ENCODE results near the gene HNRNPH2. TPM values are rescaled to one million over a fixed set of nuclear protein-coding genes. Genes with fewer than 3 reads are reported as not detected.

The HNRNPH2 gene
- total and polyA plus RNA-seq, 2 experiments from 2014 or later, result 59.0 to 97.8 TPM

- TF ChIP-seq EZH2phosphoT487 (IDR thresholded peaks at IDR 0.05; ENCODE audit: insufficient read depth, low read depth) (no peak), EZH2 (IDR thresholded peaks at IDR 0.05; ENCODE audit: insufficient read depth, poor library complexity, severe bottlenecking) (no peak)
- in situ Hi-C loops (cut with MboI), result no loop called here
- H3K27me3 ChIP-seq (replicated peaks; ENCODE audit: insufficient read depth), result no peaks in the 10 kb centered on the region
- no peaks in the 10 kb centered on the region for H4K20me1 ChIP-seq (ENCODE audit: insufficient read depth)
- no peak overlapping the region for H3K9ac ChIP-seq
- WGBS, 2 experiments (ENCODE audit: low coverage in 1 of 2, low lambda C conversion rate in 2 of 2, missing lambda C conversion rate in 2 of 2), result 59 to 65% methylated on average over 6 of the region's 6 CpGs
- H2AFZ ChIP-seq, result no peak overlapping the region
- no peaks in the 10 kb centered on the region for H3K9me2 ChIP-seq (ENCODE audit: insufficient read depth)
- no peak for DNase-seq
- peaks cover 6% of the 10 kb centered on the region for H3K79me2 ChIP-seq (ENCODE audit: insufficient read depth)
- no peaks in the 10 kb centered on the region for H3K9me3 ChIP-seq (ENCODE audit: low read depth)
- no peak overlapping the region for H3K4me3 ChIP-seq
- H3K27ac ChIP-seq, result no peak overlapping the region
- H3K36me3 ChIP-seq (ENCODE audit: low read depth), result no peaks in the 10 kb centered on the region
- H3K4me2 ChIP-seq (ENCODE audit: unreplicated experiment), result no peak overlapping the region
- 0 out of 2 replicates have a peak, but pooled peaks cover 5% of the 10 kb centered on the region for H3F3A ChIP-seq (ENCODE audit: insufficient read depth)
- H3K4me1 ChIP-seq (ENCODE audit: insufficient read depth), result no peaks in the 10 kb centered on the region
Observed at GRCh38 chrX:101386542-101386885, 21.5 kb upstream of the HNRNPH2 start.

GRCh38 chrX:101388604-101389003 is 19.4 kb upstream of the HNRNPH2 start:
- WGBS, 2 experiments (ENCODE audit: low coverage in 1 of 2, low lambda C conversion rate in 2 of 2, missing lambda C conversion rate in 2 of 2), result 60 to 73% methylated on average over 3 of the region's 3 CpGs
- Histone ChIP-seq H3K27ac (no peak overlapping the region), H3K36me3 (ENCODE audit: low read depth) (peaks cover 10% of the 10 kb centered on the region; the same call in 1 of the 2 replicates), H2AFZ (no peak overlapping the region), H3K9ac (no peak overlapping the region), H3K79me2 (ENCODE audit: insufficient read depth) (peaks cover 26% of the 10 kb centered on the region), H3K27me3 (replicated peaks; ENCODE audit: insufficient read depth) (no peaks in the 10 kb centered on the region), H3K4me3 (no peak overlapping the region), H3K4me2 (ENCODE audit: unreplicated experiment) (no peak overlapping the region), H3K4me1 (ENCODE audit: insufficient read depth) (peaks cover 13% of the 10 kb centered on the region; the same call in 1 of the 2 replicates), H3K9me2 (ENCODE audit: insufficient read depth) (no peaks in the 10 kb centered on the region), H3K9me3 (ENCODE audit: low read depth) (no peaks in the 10 kb centered on the region), H3F3A (ENCODE audit: insufficient read depth) (peaks cover 24% of the 10 kb centered on the region), H4K20me1 (ENCODE audit: insufficient read depth) (no peaks in the 10 kb centered on the region)
- no peak for DNase-seq
- TF ChIP-seq EZH2phosphoT487 (IDR thresholded peaks at IDR 0.05; ENCODE audit: insufficient read depth, low read depth) (no peak), EZH2 (IDR thresholded peaks at IDR 0.05; ENCODE audit: insufficient read depth, poor library complexity, severe bottlenecking) (no peak)
- in situ Hi-C loops (cut with MboI), result no loop called here

- Histone ChIP-seq H4K20me1 (ENCODE audit: insufficient read depth) (no peaks in the 10 kb centered on the region), H3K4me2 (ENCODE audit: unreplicated experiment) (peak within 1 kb of the TSS; percentile 93), H3K9me2 (ENCODE audit: insufficient read depth) (no peaks in the 10 kb centered on the region), H2AFZ (peak within 1 kb of the TSS; percentile 99), H3K4me1 (ENCODE audit: insufficient read depth) (peaks cover 13% of the 10 kb centered on the region; the same call in 1 of the 2 replicates), H3K79me2 (ENCODE audit: insufficient read depth) (peaks cover 30% of the 10 kb centered on the region), H3K9ac (peak within 1 kb of the TSS; percentile 94), H3K9me3 (ENCODE audit: low read depth) (no peaks in the 10 kb centered on the region), H3K4me3 (peak within 1 kb of the TSS; percentile 85), H3K36me3 (ENCODE audit: low read depth) (peaks cover 13% of the 10 kb centered on the region), H3K27ac (peak within 1 kb of the TSS; percentile 73), H3F3A (ENCODE audit: insufficient read depth) (peaks cover 43% of the 10 kb centered on the region), H3K27me3 (replicated peaks; ENCODE audit: insufficient read depth) (no peaks in the 10 kb centered on the region)
- 0 to 3% methylated on average over 26 to 40 of the region's 47 CpGs for WGBS, 2 experiments (ENCODE audit: low coverage in 1 of 2, low lambda C conversion rate in 2 of 2, missing lambda C conversion rate in 2 of 2)
- peak; percentile 92 for DNase-seq
- TF ChIP-seq EZH2 (IDR thresholded peaks at IDR 0.05; ENCODE audit: insufficient read depth, poor library complexity, severe bottlenecking) (no peak), EZH2phosphoT487 (IDR thresholded peaks at IDR 0.05; ENCODE audit: insufficient read depth, low read depth) (no peak)
- in situ Hi-C loops (cut with MboI), result no loop called here
Observed at GRCh38 chrX:101390664-101391525, 17.1 kb upstream of the HNRNPH2 start, which contains the start of gene RPL36A. Gene RPL36A (plus strand): TSS chrX:101391011. CDS start chrX:101391044, 33 bp downstream.

- H3K9me2 ChIP-seq (ENCODE audit: insufficient read depth), result no peaks in the 10 kb centered on the region
- peak overlapping the region; percentile 92 for H3K4me2 ChIP-seq (ENCODE audit: unreplicated experiment)
- DNase-seq, result no peak
- peaks cover 30% of the 10 kb centered on the region for H3K79me2 ChIP-seq (ENCODE audit: insufficient read depth)
- no peaks in the 10 kb centered on the region for H3K27me3 ChIP-seq (replicated peaks; ENCODE audit: insufficient read depth)
- in situ Hi-C loops (cut with MboI), result no loop called here
- 29 to 37% methylated on average over 5 to 6 of the region's 6 CpGs for WGBS, 2 experiments (ENCODE audit: low coverage in 1 of 2, low lambda C conversion rate in 2 of 2, missing lambda C conversion rate in 2 of 2)
- no peaks in the 10 kb centered on the region for H3K9me3 ChIP-seq (ENCODE audit: low read depth)
- peaks cover 13% of the 10 kb centered on the region; the same call in 1 of the 2 replicates for H3K4me1 ChIP-seq (ENCODE audit: insufficient read depth)
- H3K27ac ChIP-seq, result peak overlapping the region; percentile 73
- H3K4me3 ChIP-seq, result peak overlapping the region; percentile 85
- H3K36me3 ChIP-seq (ENCODE audit: low read depth), result peaks cover 13% of the 10 kb centered on the region
- peaks cover 53% of the 10 kb centered on the region for H3F3A ChIP-seq (ENCODE audit: insufficient read depth)
- H4K20me1 ChIP-seq (ENCODE audit: insufficient read depth), result no peaks in the 10 kb centered on the region
- H3K9ac ChIP-seq, result peak overlapping the region; percentile 94
- no peak overlapping the region for H2AFZ ChIP-seq
- TF ChIP-seq EZH2 (IDR thresholded peaks at IDR 0.05; ENCODE audit: insufficient read depth, poor library complexity, severe bottlenecking), result no peak
- no peak for TF ChIP-seq EZH2phosphoT487 (IDR thresholded peaks at IDR 0.05; ENCODE audit: insufficient read depth, low read depth)
Observed at GRCh38 chrX:101391831-101392230, 16.2 kb upstream of the HNRNPH2 start.

Data from GM23248 (cell line).